Activated T-helper 17 cell treated with anti-CD3 and anti-CD28 coated beads, Interleukin-2, amount 50 U/mL, for 72 hours (primary cell): ENCODE data around the gene CXCR4. TPM values are rescaled to one million over a fixed set of nuclear protein-coding genes. Genes with fewer than 3 reads are reported as not detected.
"Not testable (repeated sequence)": the region's sequence is repeated elsewhere in the genome, so short reads cannot be mapped to it uniquely, and the experiment has no call there.

Experiments used
- ATAC-seq: fragments of 150-1000 bp; cut with Tn5 transposase; replicated peaks from 2 replicates; pipeline ENCODE4 v1.10.0; 2021; ENCODE audit warnings: mild to moderate bottlenecking, moderate library complexity
- H3K27ac Mint-ChIP-seq: one replicate; pipeline ENCODE4 v1.8.0; 2022; ENCODE audit warnings: mixed read lengths
- H3K27me3 Mint-ChIP-seq: one replicate; pipeline ENCODE4 v1.8.0; 2022; ENCODE audit warnings: mixed read lengths
- H3K36me3 Mint-ChIP-seq: one replicate; pipeline ENCODE4 v1.8.0; 2022; ENCODE audit warnings: low read depth, mild to moderate bottlenecking, mixed read lengths
- H3K4me1 Mint-ChIP-seq: one replicate; pipeline ENCODE4 v1.8.0; 2022; ENCODE audit warnings: mixed read lengths
- H3K4me3 Mint-ChIP-seq: one replicate; pipeline ENCODE4 v1.8.0; 2022; ENCODE audit warnings: mild to moderate bottlenecking, mixed read lengths
- H3K9me3 Mint-ChIP-seq: one replicate; pipeline ENCODE4 v1.8.0; 2022; ENCODE audit warnings: mixed read lengths
- total RNA-seq, 2 donors: library from RNA; stranded (reverse); gene quantifications; one replicate each; pipeline ENCODE4 v1.2.3, GENCODE V29; 2022

The CXCR4 gene
- total RNA-seq, 2 donors from 2014 or later: 330 to 360 TPM

DNA sequence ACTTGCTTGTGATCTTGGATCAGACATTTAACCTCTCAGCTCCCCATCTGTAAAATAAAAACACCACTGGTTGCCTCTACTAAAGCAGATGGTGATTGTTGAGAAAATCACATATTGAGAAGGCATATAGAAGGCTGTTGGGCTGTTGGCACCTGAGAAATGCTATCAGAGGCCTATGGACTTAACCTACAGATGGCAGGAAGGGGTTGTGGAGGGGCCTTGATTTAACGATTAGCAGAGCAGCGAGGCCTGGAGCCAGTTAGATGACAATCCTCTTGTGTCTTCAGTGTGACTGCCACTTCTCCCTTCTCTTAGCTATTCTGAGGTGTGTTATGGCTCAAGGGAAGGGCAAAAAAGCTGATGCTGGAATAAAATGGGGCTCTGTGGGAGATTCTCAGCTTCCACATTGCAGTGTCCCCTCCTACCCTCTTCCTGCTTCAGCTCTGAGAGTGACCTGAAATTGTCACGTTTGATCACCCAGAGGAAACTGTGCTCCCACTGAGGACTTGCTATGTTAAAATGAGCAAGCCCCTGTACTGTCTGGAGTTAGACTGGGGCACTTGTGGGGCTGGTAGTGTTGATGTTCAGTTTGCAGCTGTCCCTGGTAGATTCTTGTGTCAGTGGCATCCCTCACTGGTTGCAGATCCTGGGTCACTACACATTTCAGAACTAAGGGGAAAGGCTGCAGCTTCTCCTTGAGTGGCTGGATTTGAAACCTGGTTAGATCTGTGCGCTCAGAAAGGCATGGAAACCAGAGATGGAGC, 31.5 kb downstream of the CXCR4 start:
- ATAC-seq: no peak
- Mint-ChIP-seq H3K27me3 (no peaks in the 10 kb centered on the region), H3K4me3 (no peak overlapping the region), H3K9me3 (no peaks in the 10 kb centered on the region), H3K27ac (peak overlapping the region; percentile 1), H3K4me1 (peaks cover 1% of the 10 kb centered on the region), H3K36me3 (no peaks in the 10 kb centered on the region)

DNA sequence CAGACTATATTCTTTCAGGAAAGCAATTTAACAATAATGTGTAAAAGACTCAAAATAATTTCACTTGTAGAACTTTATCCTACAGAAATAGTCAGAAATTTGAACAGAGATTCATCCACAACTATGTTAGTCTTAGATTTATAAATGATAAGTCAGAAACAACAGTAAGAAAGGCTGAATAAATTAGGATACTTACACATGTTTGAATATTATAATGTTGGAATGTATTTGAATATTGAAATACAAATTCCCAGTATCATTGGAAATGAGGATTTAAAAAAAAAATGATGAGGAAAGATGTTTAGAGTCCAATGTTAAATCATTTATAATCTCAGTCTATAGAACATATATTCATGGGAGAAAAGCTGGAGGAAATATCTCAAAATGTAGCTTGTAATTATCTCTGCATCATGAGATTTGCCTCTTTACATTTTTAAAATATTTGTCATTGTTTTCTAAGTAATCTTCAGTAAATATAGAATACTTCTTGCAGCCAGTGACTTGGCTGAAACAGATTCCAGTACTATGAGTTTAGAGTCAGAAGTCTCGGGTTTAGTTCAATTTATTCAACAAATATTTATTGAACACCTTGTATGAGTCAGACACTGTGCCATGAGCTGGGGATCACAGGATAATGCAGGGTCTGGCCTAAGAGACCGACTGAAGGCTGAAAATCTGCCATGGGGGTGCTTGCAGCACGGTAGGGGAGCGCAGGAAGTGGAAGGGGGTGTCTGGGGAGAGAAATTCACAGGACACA, 32.3 kb downstream of the CXCR4 start:
- H3K36me3 Mint-ChIP-seq: no peaks in the 10 kb centered on the region
- no peak for ATAC-seq
- H3K4me3 Mint-ChIP-seq: no peak overlapping the region
- no peak overlapping the region for H3K27ac Mint-ChIP-seq
- H3K4me1 Mint-ChIP-seq: no peaks in the 10 kb centered on the region
- H3K9me3 Mint-ChIP-seq: no peaks in the 10 kb centered on the region
- no peaks in the 10 kb centered on the region for H3K27me3 Mint-ChIP-seq

DNA sequence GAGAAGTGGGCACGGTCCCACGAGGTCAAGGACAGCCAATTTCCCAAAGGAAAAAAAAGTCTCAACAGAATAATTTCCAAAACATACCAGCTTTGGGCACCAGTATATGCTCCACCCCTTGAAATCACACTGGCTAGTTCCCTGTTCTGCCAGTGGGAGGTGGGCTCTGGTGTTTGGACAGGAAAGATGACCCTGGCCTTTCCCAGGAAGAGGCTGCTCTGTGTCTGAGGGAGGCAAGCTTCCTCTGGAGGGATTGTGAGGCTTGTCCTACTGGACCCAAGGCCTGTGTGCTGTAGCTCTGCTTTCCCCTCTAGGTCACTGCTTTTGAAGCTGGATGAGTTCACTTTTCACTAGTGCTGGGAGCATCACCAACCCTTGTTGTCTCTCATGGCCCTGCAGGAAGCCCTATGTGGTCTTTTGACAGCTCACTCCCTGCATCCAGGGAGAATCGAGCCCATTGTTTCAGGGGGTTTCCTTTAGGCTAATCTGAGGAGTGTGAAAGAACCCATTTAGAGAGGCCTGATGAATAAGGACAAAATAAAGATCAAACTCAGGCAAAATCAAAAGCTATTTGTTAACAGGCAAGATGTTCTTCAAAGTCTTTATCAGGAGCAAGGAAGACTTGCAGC, 36.3 kb downstream of the CXCR4 start:
- Mint-ChIP-seq H3K4me3 (no peak overlapping the region), H3K27ac (no peak overlapping the region), H3K4me1 (no peaks in the 10 kb centered on the region), H3K9me3 (no peaks in the 10 kb centered on the region), H3K36me3 (no peaks in the 10 kb centered on the region), H3K27me3 (no peaks in the 10 kb centered on the region)
- ATAC-seq: no peak

DNA sequence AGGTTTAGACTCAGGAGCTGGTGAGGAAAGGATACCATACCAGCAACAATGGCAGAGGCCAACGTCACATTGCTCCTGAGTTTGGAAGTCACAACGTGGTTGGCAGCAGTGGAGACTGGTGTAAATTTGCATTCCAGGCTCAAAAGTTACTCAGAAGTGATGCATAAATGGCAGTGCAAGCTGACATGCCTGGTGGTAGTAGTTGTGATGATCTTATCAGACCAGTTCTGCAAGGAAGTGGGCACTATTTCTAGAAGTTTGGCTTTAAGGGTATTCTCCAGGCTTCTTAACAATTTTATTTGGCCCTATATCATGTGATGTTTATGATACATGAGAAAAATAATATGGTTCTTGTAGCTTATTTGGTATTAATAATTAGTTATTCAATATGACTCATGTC, 37.8 kb downstream of the CXCR4 start:
- Mint-ChIP-seq H3K4me3 (no peak overlapping the region), H3K4me1 (no peaks in the 10 kb centered on the region), H3K27ac (no peak overlapping the region), H3K36me3 (no peaks in the 10 kb centered on the region), H3K9me3 (no peaks in the 10 kb centered on the region), H3K27me3 (no peaks in the 10 kb centered on the region)
- ATAC-seq: no peak

- Mint-ChIP-seq H3K9me3 (peaks cover 4% of the 10 kb centered on the region), H3K4me3 (no peak overlapping the region), H3K27ac (no peak overlapping the region), H3K36me3 (no peaks in the 10 kb centered on the region), H3K27me3 (no peaks in the 10 kb centered on the region), H3K4me1 (no peaks in the 10 kb centered on the region)
- ATAC-seq: no peak
These were observed 40.8 kb downstream of the CXCR4 start for GRCh38 chr2:136077107-136077506.

DNA sequence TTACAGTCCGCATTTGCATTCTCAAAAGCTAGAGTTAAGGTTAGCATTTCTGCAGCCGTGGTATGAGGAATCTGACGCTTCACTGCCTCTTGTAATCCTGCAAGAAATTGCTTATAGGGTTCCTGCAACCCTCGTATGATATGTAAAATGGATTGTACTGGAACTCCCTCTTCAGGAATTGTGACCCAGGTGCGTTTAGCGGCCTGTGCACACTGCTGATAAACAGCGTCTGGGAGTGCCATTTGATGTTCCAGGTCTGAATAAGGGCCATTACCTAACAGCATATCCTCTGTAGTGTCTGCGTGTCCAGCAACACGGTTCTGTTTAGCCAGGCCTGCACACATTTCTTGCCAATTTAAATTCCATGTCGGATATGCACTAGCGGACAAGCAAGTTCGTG, 42.5 kb downstream of the CXCR4 start:
- no peaks in the 10 kb centered on the region for H3K36me3 Mint-ChIP-seq
- no peak for ATAC-seq

GRCh38 chr2:136072621-136073020, 45.3 kb downstream of the CXCR4 start:
- Mint-ChIP-seq H3K4me3 (no peak overlapping the region), H3K4me1 (peaks cover 15% of the 10 kb centered on the region), H3K9me3 (peaks cover 9% of the 10 kb centered on the region), H3K27ac (no peak overlapping the region), H3K27me3 (no peaks in the 10 kb centered on the region), H3K36me3 (no peaks in the 10 kb centered on the region)
- no peak for ATAC-seq

More for the DNA sequence above, 42.5 kb downstream of the CXCR4 start:
- Mint-ChIP-seq H3K4me1 (no peaks in the 10 kb centered on the region), H3K9me3 (peaks cover 9% of the 10 kb centered on the region), H3K27me3 (no peaks in the 10 kb centered on the region), H3K4me3 (no peak overlapping the region), H3K27ac (no peak overlapping the region)

- H3K27me3 Mint-ChIP-seq, H3K9me3 Mint-ChIP-seq, ATAC-seq, H3K36me3 Mint-ChIP-seq, H3K27ac Mint-ChIP-seq, H3K4me3 Mint-ChIP-seq: not testable (repeated sequence)
- peaks cover 15% of the 10 kb centered on the region for H3K4me1 Mint-ChIP-seq
These were observed 46.1 kb downstream of the CXCR4 start for GRCh38 chr2:136071887-136072286.

DNA sequence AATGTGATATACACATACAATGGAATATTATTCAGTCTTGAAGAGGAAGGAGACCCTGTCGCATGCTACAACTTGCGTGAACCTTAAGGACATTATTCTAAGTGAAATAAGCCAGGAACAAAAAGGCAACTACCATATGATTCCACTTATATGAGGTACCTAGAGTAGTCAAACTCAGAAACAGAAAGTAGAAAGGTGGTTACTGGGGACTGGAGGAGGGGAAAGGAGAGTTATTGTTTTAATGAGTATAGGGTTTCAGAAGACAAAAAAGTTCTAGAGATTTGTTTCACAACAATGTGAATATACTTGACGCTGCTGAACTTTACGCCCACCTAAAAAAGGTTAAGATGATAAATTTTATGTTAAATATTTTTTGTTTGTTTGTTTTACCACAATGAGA, 47.0 kb downstream of the CXCR4 start:
- ATAC-seq: peak; percentile 85
- Mint-ChIP-seq H3K4me3 (no peak overlapping the region), H3K27me3 (no peaks in the 10 kb centered on the region), H3K36me3 (no peaks in the 10 kb centered on the region), H3K4me1 (peaks cover 16% of the 10 kb centered on the region), H3K9me3 (peaks cover 9% of the 10 kb centered on the region), H3K27ac (no peak overlapping the region)

GRCh38 chr2:136069773-136070172, 48.2 kb downstream of the CXCR4 start:
- H3K9me3 Mint-ChIP-seq: peaks cover 9% of the 10 kb centered on the region
- no peak for ATAC-seq
- H3K36me3 Mint-ChIP-seq: no peaks in the 10 kb centered on the region
- H3K27ac Mint-ChIP-seq: no peak overlapping the region
- peaks cover 25% of the 10 kb centered on the region for H3K4me1 Mint-ChIP-seq
- H3K27me3 Mint-ChIP-seq: no peaks in the 10 kb centered on the region
- H3K4me3 Mint-ChIP-seq: no peak overlapping the region

- Mint-ChIP-seq H3K9me3 (peaks cover 9% of the 10 kb centered on the region), H3K27ac (peak overlapping the region; percentile 95), H3K27me3 (no peaks in the 10 kb centered on the region), H3K4me1 (peaks cover 29% of the 10 kb centered on the region), H3K36me3 (no peaks in the 10 kb centered on the region), H3K4me3 (peak overlapping the region; percentile 74)
- ATAC-seq: peak; percentile 47
These were observed 49.2 kb downstream of the CXCR4 start for GRCh38 chr2:136068581-136069227.

DNA sequence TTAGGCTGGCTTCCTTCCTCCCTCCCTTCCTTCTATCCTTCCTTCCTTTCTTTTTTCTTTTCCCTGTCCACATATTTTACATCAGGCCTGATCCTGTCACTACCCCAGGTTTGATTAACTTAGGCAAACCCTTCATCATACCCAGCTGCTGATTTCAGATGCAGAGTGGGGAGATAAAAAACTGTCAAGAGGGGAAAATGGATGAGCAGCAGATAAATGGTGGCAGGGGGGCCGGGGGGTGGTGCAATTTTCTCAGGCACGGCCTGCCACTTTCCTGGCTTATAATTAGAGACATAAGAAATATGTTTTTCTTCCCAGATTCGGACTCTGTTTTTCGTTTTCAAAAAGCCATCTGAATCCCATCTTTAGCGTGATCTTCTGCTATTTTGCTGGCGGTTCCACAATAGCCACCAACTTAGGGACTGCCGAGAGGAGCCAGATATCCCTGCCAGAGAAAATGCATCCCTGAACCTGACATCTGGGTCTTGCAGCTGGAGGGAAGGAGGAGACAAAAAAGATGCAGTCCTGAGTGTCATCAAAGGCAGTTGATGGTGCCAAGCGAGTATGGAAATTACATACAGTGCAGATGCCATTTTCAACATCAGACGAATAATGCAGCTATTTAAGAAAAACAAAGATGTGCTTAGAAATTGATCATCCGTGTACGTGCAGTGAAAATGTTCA, 49.9 kb downstream of the CXCR4 start:
- Mint-ChIP-seq H3K9me3 (peaks cover 5% of the 10 kb centered on the region), H3K4me3 (peak overlapping the region; percentile 74), H3K27ac (peak overlapping the region; percentile 95), H3K27me3 (no peaks in the 10 kb centered on the region), H3K4me1 (peaks cover 33% of the 10 kb centered on the region), H3K36me3 (no peaks in the 10 kb centered on the region)
- no peak for ATAC-seq

DNA sequence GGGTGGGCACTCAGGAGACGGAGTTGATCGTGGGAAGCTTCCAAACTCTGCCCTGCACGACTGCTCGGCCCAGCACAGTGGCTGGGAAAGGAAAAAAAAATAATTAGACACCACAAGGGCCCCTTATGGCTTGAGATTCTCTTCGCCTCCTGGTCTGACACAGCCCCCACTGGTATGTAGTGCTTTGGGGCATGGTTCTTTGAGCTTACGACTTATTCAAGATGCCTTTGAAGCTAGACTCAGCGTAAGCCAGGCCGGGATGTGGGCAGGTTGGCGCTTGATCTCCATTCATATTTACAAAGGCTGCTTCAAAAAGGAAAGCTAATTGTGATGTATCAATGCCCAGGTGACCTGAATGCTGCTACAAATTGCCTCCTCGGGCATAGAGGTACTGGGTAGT, 50.5 kb downstream of the CXCR4 start:
- no peak overlapping the region for H3K4me3 Mint-ChIP-seq
- no peak for ATAC-seq
- peak overlapping the region; percentile 95 for H3K27ac Mint-ChIP-seq
- peaks cover 33% of the 10 kb centered on the region for H3K4me1 Mint-ChIP-seq
- H3K36me3 Mint-ChIP-seq: no peaks in the 10 kb centered on the region
- H3K27me3 Mint-ChIP-seq: no peaks in the 10 kb centered on the region
- H3K9me3 Mint-ChIP-seq: peaks cover 5% of the 10 kb centered on the region

DNA sequence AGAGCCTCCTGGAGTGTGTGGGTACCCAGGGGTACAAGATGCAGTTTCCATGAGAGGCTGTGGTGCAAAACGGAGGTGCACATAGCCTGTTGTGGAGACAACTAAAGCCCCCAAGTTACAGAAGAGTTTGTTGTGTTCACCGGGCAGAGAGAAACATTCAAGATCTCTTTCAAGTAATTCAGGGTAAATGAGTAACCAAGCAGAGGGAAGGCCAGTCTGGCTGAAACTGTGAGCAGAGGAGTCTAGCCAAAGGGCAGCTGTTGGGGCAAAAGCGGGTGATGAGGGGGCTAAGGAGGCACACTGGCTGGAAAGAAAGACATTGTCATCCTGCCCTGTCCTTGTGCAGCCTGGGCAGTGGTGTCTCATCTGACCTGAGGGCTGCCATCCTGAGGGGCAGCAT, 52.0 kb downstream of the CXCR4 start:
- H3K36me3 Mint-ChIP-seq: no peaks in the 10 kb centered on the region
- H3K4me1 Mint-ChIP-seq: peaks cover 39% of the 10 kb centered on the region
- H3K27ac Mint-ChIP-seq: peak overlapping the region; percentile 24
- ATAC-seq: no peak
- peak overlapping the region; percentile 42 for H3K4me3 Mint-ChIP-seq
- no peaks in the 10 kb centered on the region for H3K27me3 Mint-ChIP-seq
- H3K9me3 Mint-ChIP-seq: no peaks in the 10 kb centered on the region
